GM19324 (cell line): Measurements from ENCODE around the gene GMEB2.
"Not testable (repeated sequence)": the region's sequence is repeated elsewhere in the genome, so short reads cannot be mapped to it uniquely, and the experiment has no call there.

ENCODE experiments used
- ATAC-seq: cut with Tn5 transposase; IDR thresholded peaks from one replicate; pipeline ENCODE4 v1.9.1; 2021; ENCODE audit warnings: mild to moderate bottlenecking, moderate library complexity; ENCODE audit not compliant: unreplicated experiment, low FRiP score

The GMEB2 gene

DNA sequence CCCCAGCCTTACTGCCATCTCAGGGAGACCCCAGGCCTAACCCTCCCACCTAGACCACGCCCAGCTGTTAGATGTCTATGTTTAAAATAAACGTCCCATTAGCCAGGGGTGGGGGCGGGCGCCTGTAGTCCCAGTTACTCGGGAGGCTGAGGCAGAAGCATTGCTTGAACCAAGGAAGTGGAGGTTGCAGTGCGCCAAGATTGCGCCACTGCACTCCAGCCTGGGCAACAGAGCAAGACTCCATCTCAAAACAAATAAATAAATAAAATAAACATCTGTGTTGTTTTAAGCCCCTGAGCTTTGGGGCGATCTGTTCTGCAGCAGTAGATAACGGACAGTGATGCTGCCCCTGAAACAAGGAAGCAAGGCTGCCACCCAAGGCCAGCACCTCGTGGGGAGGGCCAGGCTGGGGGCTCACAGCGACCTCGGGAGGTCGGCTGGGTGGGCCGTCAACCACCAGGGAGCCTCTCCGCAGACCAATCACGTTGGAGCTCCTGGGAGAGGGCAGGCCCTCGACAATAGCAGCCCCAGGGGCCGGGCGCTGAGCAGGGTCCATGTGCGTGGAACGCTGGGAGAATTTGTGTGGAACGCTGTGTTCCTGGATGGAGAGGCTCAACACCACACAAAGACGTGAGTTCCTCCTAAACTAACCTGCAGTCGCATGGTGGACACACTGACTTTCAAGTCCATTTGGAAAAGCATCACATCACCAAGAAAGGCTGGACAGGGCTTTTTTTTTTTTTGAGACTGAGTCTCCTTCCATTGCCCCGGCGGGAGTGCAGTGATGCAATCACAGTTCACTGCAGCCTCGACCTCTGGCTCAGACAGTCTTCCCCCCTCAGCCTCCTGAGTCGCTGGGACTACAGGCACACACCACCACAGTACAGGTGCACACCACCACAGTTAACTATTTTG lies 51.8 kb downstream of the GMEB2 start:
- ATAC-seq, result no peak

DNA sequence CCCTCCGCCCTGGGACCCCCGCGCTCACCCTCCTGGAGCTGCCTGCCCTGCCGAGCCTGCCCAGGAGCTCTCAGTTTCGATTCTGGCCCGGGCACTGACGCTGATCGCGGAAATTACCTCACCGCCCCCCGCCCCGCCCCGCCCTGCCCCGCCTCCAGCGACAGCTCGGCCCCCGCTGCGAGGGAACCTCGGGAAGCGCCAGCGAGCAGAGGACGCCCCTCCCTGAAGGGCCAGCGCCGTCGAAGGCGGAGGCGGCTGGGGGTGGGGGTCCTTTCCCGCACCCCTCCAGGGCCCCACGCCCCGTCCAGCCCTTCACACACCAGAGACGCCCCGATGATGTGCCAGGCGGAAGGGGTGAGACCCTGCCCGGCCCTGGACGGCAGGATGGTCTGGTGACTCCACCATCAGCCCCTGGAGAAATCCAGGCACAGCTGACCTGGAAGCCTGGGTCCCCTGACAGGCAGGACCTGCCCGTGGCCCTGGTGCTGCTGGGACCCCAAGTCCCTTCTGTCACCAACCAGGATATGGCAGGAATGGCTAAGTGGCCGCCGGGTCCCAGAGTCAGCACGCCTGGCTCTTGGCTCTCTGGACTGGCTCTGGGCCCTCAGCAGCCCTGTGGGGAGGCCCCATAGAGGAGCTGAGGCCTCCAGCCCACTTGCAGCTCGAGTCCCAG lies 52.6 kb downstream of the GMEB2 start, which contains the start of gene HELZ2:
Gene HELZ2, minus strand, starts transcription at position 84 of the 673 bp plus-strand sequence. CDS start 1,854 bp downstream, outside the sequence.
- ATAC-seq, result no peak

DNA sequence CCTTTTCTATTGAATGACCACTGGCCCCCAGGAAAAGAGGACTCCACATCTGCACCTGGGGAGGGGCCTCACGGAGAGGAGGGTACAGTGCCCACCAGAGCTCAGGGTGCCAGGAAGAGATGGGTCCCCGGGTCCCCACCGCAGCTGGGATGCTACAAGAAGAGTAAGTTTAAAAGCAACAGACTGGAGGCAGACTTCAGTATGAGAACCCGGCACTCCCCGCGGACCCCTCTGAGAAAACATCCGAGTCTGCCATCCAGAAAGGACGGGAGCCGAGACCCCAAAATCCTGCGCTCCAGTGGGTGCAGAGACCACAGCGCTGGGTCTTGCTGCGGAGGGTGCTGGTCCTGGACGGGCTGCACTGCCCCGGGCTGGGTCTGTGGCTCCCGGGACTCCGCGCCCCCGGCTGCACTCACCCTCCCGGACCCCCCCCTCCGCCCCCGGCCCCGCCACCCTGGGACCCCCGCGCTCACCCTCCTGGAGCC lies 53.2 kb downstream of the GMEB2 start:
- no peak for ATAC-seq

DNA sequence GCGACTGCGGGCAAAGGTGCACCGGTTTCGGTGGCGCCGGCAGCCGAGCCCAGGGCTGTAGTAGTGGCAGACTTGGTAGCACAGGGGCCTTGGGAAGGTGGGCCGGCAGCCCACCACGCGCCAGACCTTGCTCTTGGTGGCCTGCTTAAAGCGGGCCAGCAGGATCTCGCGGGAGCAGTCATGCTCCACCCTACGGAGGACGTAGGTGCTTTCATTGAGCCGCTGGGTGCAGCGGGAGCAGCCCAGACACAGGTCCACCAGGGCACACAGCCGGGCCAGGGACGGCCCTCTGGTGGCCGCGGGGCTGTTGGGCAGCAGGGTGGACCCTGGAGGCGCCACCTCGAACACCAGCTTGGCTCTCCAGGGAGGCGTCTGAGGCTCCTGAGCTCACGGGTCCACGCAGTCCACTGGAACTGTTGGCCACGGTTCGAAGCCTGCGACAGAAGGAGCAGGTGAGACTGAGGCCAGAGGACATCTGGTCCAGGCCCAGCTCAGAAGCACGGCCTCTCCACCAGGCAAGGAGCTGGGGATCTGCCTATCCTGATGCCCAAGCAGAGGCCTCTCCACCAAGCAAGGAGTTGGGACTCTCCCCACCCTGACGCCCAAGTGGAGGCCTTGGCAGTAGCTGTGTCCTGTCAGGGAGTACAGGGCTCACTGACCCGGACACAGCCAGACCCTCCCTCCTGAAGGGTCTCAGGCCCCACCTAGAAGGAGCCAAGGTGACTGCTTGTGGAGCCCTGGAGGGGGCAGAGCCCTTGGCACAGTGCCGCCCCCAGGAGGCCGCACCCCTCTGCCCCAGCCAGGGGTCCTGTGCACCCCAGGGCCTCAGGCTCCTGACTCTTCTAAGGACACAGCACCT lies 53.9 kb downstream of the GMEB2 start:
- no peak for ATAC-seq

DNA sequence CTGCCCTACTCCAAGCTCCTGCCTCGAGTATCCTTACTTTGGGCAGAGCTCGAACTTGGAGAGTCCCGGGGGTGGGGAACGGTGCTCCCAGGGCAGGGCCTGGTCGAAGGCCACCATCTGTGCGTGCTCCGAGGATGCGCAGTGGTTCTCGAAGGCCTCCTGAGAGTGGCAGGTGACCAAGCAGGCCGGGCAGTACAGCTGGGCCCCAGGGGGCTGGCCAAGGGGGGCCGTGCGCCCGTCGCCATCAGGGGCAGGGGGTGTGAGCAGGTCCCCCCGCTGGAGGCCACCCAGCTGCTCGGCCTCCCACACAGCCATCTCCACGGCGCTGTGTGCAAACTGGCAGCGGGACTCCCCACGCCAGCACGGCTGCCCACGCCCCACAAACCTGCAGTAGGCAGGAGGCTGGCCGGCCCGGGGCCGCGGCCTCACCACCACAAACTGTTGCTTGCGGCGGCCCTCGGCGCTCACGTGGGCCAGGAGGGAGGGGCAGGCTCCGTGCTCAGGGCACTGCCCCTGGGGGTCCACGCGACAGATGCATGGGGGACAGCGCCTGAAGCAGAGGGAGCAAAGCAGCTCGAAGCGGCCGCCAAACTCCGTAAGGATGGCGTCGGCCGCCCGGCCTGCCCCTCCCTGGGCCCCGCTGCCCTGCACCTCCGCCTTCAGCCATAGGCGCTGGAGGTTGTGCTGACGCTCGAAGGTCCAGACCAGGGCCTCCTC lies 54.7 kb downstream of the GMEB2 start:
- no peak for ATAC-seq

DNA sequence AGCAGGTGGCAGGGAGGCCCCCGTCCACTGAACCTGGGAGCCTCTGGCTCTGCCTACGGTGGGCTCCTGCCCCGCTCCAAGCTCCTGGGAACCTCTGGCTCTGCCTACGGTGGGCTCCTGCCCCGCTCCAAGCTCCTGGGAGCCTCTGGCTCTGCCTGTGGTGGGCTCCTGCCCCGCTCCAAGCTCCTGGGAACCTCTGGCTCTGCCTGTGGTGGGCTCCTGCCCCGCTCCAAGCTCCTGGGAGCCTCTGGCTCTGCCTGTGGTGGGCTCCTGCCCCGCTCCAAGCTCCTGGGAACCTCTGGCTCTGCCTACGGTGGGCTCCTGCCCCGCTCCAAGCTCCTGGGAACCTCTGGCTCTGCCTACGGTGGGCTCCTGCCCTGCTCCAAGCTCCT lies 55.8 kb downstream of the GMEB2 start:
- not testable (repeated sequence) for ATAC-seq

DNA sequence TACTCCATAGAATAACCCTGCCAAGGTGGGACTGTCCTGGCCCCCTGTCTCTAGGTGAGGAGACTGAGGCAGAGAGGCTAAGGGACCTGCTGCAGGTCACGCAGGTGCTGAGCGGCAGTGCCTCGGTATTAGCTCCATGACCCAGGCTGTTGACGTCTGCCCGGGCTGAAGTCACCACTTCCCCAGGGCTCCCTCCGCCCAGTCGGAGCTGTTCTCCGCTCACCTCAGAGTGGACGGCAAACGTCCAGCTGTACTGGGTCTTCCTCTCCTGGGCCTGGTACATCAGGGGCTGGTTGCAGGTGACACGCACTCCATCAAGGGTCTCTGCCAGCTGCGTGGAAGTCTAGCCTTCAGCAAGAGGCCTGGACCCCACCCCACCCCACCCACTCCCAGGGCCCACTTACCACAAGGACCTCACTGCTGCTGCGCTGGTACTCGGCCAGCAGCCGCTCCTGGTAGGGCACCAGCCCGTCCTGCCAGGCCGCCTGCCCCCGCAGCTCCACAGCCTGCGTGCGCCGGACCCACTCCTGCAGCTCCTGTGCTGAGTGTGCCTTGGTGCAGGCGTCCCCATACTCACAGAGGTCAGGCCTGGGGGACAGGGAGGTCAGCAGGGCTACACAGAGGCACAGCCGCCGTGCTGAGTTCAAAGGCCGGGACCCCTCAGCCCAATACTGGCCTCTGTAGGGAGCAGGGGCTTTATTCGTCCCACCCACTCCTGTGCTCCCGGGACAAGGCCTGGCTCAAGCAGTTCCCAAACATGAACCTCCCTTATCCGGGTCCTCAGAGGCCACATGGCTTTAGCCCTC lies 56.4 kb downstream of the GMEB2 start:
- no peak for ATAC-seq

DNA sequence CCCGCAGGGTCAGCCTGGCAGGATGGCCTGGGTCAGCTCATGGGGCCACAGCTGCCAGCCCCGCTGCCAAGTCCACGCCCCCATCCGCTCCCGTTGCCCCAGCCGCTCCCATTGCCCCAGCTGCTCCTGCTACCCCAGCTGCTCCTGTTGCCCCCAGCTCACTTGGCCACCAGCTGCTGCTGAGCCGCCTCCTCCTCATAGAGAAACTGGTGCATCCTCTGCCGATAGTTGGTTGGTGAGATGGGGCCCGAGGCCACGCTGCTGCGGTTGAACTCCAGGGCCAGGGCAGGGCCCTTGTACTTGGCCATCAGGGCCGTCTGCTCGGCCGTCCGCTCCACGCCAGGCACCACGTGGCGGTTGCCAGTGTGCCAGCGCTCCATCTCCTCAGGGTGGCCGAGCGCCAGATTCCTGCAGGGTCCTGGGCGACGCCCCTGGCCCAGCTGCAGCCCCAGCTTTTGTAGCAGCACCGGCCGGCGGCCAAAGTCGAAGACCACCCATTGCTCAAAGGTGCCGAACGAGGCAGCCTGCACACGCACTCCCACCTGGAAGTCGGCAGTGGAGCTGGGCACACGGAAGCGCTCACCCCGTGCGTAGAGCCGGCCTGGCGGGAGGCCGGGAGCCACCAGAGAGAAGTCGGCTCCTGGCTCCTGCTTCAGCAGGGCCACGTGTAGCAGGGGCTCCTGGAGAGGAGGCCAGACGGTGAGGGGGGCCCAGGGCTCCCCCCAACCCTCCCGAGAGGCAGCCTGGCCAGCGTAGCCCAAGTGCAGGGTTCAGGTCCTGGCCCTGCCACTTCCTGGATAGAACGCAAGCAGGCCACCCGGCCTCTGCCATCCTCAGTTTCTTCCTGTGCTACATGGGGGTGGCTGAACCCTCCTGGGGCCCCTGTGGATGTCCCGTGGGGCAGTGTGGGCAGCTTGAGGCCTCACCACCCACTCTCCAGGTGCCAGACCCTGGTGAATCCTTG lies 57.6 kb downstream of the GMEB2 start:
- no peak for ATAC-seq

DNA sequence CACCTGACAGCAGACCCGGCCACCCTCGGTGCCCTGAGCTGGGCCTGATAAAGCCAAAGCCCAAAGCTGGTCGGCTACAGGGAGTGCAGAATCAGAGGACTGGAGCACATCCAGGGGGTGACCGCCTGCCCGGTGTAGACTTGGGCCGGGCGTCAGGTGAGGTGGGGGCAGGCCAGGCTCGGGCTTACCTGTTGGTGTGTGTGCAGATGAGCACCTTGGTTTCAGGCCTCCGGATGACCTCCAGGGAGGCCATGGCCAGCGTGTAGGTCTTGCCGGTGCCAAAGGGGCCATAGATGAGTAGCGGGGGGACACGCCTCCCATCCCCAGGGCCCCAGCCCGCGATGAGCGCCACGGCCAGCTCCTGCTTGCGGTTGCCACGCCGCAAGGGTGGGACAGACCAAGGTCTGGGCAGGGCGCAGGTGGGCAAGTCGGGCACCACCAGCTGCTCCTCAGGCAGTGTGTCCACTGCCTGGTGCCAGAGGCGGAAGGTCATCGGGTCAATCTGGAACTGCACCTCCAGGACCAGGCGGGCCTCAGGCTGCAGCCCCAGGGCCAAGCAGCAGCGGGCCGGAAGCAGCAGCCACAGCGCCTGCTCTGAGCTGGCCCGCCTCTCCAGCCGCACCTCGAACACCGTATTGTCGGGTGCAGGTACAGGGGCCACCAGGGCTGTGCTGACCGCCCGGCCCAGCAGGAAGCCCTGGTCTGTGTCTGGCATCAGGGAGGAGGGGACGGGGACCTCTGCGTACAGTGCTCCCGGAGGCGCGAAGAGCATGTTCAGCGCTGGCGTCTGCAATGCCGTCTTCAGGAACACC lies 58.5 kb downstream of the GMEB2 start:
- ATAC-seq, result no peak

DNA sequence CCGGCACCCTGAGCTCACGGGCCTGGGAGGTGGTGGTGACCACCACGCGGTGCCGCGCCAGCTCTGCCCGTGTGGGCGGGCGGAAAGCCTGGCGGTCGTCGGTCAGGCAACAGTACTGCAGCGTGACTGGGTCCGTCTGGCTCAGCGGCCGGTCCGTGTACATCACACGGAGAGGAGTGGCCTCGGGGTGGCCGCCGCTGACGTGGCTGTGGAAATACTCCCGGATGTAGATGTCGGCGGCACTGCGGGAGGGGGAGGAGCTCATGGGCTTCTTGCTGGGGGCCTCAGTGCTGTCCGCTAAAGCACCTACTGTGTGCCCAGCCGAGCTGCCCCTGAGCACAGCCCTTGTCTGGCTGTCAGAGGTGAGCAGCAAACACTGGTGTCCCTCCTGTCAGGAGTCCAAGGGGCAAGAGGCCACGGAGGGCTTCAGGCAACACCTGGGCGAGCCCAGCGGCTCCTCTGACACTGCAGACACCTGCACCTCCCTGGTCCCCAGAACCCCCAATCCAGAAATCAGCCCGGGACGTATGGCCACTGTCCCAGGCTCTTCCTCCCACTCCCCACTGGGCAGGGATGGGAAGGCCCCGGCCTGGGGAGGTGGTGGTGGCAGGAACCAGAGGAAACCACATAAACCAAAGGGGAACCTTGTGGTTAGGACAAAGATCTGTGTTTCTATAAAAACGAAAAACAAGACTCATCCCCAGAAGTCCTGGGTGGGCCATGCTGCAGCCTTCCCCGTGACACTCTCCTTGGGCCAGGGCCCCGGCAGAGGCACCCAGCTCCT lies 59.3 kb downstream of the GMEB2 start:
- ATAC-seq, result no peak

DNA sequence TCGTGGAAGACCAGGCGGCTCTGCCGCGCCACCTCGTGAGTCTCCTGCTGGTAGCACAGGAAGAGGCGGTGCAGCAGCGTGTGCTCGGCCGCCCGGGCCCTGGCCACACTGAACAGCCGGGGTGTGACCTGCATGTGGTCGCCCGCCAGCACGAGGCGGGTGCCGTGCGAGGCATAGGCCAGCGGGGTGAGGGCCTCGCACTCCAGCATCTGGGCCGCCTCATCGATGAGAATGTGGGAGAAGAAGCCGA lies 59.8 kb downstream of the GMEB2 start:
- no peak for ATAC-seq

DNA sequence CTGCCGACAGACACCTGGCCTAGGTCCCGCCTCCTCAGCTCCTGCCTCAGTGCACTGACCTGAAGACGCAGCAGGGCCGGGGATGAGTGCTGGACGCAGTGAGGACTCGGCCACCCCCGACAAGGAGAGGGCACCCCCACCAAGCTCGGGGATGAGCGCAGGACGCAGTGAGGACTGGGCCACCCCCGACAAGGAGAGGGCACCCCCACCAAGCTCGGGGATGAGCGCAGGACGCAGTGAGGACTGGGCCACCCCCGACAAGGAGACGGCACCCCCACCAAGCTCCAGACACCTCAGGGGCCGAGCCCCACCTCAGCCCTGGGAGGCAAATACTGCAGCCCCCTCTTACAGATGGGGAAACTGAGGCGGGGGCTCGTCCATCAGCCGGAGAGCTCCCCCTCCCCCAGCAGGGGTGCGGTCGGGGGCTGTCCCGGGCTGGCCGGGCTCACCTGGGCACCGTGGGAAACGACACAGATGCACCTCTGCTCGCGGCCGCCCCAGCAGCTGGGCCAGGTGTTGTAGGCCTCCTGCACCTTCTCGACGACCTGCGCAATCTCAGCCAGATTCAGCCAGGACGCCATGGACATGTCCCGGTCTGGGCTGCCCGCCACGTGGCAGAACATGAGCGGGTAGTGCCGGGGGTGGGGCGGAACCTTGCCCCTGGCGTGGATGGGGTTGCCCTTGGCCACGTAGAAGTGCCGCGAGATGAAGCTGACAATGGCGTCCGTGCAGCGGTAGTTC lies 60.3 kb downstream of the GMEB2 start:
- no peak for ATAC-seq

DNA sequence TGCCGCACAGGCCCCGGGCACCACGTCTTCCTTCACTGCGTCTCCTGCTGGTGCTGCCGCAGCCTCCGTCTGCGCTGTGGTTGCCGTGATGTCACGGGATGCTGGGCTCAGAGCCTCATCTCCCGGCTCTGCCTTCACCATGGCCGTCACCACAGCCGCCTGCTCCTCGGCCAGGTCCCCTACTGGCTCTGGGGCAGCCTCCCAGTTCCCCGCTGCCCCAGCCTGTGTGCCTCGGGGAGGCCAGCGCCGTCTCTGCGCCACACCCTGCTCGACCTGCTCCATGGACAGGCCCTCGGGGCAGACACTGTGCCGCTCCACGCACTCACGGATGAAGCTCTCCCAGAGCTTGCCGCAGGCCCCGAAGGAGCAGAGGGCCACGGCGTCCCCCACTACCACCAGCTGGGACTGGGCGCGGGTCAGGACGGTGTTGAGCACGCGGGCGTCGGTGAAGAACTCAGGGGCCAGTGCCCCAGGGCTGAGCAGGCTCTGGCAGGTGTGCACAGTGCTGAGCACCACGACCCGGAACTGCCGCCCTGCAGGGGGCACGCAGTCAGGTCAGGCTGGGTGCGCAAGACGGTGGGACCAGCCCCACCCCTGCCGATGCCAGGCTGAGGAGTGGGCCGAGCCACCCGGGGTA lies 61.1 kb downstream of the GMEB2 start:
- ATAC-seq, result no peak

DNA sequence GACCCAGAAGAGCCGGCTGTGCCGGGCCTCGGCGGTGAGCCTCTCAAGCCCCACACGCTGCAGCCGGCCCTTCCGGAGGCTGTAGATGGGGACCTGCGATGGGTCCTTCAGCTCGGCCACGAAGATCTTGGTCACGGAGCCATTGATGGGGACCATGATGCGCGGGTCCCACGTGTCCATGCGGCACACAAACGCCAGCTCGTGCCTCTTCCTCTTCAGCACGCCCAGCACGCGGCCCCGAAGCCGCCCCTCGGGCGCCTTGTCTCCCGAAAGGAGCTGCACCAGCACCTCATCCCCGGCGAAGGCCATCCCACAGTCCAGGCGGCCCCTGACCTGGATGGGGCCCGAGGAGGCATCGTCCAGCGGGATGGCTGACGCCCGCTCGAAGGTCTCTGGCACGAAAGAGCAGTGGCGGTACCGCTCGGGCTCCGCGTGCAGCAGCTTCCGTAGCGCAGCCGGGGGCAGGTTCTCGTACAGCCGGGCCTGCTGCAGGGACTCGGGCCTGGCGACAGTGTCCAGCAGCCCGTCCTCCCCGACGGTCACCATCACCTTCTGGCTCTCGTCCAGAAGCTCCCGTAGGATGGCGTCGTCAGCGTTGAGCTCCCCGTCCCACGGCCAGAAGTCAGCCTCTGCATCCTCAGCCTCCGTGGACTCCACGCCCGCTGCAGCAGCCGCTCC lies 61.7 kb downstream of the GMEB2 start:
- ATAC-seq, result no peak
